HG03460 (cell line): Measurements from ENCODE around the gene PTGIS.

Experiments
- ATAC-seq: cut with Tn5 transposase; IDR thresholded peaks from one replicate; pipeline ENCODE4 v1.9.1; 2021; ENCODE audit not compliant: unreplicated experiment

Gene PTGIS

DNA sequence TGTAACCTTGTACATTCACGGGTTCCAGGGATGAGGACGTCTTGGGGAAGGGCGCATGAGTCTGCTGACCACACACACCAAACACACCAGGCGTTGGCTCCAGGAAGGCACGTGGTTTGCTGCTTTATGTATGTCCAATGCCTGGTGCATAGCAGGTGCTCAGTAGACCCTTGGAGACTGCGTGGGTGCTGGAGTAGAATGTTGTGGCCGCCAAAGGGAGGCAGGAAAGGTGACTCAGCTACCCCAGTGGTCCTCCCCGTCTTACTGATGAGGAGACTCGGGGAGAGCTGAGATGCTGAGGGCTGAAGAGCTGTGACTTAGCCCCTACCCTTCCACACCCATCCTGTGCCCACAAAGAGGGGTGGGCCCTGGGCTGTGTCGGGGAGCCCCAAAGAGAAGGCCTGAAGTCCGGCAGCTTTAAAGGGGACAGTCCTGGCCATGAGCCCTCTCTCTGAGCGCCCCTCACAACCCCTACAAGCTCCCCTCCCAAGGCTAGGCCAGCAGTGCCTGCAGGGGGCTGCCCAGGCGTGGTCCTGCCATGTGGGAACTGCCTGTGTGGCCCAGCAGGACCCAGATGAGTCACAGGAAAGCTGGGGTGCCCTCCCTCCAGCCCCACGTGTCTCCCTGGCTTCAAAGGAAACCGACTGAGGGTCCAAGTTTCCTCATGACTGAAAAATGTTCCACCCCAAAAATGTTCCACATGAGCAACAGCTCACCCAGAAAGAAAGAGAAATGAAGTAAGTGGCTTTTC, 28.0 kb upstream of the PTGIS start:
- ATAC-seq = no peak

DNA sequence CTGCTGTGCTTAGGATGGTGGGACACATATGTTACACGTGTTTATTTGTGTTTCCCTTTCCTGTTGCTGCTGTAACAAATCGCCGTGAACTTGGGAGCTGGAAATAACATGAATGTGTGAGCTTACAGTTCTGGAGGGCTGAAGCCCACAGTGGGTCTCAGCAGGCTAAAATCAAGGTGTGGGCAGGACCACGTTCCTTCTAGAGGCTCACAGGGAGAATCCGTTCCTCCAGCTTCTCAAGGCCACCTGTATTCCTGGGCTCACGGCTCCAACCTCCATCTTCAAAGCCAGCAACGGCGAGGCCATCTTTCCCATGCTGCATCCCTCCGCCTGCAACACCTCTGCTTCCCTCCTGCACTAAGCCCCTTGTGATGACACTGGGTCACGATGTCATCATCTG, 27.4 kb upstream of the PTGIS start:
- ATAC-seq = no peak

- no peak for ATAC-seq
Measured at GRCh38 chr20:49594931-49595315, 27.0 kb upstream of the PTGIS start.

- ATAC-seq = no peak
Measured at GRCh38 chr20:49594143-49594930, 26.4 kb upstream of the PTGIS start.

GRCh38 chr20:49593466-49594142, 25.7 kb upstream of the PTGIS start:
- no peak for ATAC-seq

DNA sequence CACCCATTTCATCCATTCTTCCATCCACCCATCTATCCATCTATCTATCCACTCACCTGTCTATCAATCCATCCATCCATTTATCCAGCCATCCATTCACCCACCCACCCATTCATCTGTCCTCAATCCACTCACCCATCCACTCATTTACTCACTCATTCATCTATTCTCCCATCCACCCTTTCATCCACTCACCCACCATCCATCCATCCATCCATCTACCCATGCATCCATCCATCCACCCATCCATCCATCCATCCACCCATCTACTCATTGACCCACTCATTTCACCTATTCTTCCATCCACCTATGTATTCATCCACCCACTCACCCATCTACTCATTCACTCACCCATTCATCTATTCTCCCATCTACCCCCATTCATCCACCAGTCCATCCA, 24.2 kb upstream of the PTGIS start:
- ATAC-seq = no peak

DNA sequence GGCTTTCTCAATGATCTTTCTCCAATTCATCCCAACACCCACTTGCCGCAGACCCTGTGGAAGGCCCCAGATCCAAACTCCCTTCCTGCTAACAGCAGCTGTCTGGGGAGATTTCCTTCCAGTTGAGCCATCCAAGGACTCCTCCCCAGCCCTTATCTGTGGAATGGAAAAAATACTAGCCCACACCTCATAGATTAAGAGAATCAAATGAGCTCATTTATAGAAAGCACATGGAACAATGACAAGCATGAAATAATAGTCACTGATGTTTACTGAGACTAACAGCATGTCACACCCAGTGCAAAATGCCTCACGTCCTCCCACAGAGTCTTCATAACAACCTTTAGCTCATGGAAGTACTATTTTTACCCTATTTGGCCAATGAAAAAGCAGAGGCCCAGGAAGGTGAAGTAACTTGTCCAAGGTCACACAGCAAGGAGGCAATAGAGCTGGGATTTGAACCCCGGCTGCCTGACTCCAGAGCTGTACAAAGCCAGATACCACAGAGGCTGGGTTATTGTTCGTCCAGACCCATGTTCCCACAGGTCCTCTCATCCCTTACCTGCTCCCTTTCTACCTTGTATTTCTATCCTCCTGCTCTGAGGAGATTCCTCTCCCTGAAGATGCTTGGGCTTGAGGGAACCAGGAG, 23.4 kb upstream of the PTGIS start:
- ATAC-seq = no peak

DNA sequence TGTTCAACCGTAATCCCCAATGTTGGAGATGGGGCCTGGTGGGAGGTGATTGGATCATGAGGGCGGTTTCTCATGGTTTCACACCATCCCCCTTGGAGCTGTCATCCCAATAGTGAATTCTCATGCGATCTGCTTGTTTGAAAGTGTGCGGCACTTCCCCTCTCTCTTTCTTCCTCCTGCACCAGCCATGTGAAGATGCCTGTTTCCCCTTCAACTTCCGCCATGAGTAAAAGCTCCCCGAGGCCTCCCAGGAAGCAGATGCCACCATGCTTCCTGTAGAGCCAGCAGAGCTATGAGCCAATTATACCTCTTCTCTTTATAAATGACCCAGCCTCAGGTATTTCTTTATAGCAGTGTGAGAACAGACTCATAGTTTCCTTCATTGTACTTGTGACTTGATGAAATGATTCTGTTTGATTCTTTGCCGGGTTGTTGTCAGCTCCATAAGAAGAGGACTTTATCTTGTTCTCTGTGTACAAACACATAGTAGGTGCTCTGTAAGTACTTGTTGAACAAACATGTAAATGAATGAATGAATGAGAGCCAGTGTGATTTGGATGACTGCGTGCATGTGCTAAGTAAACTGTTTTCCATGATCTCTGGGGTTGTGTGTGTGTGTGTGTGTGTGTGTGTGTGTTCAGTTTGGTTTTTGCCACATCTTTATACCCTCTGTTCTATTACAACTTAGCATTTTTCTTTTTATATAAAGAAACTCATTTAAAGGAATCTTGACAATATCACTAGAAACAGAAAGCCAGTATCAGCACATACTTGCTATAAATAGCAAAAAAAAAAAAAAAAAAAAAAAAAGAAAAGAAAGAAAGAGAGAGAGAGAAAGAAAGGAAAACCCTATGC, 22.5 kb upstream of the PTGIS start:
- ATAC-seq = no peak

GRCh38 chr20:49589747-49590146, 21.8 kb upstream of the PTGIS start:
- ATAC-seq = no peak

DNA sequence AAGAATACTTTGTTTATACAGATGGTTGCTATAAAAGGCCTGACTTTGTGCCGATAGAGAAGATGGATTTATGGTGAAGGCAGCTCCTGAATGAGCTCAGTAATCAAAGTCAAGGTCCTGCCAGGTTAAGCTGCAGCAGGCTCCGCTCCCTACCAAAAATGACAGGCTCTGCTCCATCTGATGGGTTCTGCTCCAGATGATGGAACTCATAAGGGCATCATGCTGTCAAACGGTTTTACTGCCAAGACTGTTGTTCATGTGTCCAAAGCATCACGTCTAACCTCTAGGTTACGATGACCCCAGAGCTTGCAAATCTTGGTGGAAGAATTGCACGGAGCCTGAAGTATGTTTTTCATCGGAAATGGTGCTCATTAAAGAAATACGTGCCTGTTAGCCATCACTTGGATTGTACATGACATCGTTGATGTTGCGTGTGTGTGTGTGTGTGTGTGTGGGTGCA, 19.2 kb upstream of the PTGIS start:
- no peak for ATAC-seq

GRCh38 chr20:49585585-49586245, 17.8 kb upstream of the PTGIS start:
- ATAC-seq = no peak

- no peak for ATAC-seq
Measured at GRCh38 chr20:49584418-49585382, 16.8 kb upstream of the PTGIS start.

DNA sequence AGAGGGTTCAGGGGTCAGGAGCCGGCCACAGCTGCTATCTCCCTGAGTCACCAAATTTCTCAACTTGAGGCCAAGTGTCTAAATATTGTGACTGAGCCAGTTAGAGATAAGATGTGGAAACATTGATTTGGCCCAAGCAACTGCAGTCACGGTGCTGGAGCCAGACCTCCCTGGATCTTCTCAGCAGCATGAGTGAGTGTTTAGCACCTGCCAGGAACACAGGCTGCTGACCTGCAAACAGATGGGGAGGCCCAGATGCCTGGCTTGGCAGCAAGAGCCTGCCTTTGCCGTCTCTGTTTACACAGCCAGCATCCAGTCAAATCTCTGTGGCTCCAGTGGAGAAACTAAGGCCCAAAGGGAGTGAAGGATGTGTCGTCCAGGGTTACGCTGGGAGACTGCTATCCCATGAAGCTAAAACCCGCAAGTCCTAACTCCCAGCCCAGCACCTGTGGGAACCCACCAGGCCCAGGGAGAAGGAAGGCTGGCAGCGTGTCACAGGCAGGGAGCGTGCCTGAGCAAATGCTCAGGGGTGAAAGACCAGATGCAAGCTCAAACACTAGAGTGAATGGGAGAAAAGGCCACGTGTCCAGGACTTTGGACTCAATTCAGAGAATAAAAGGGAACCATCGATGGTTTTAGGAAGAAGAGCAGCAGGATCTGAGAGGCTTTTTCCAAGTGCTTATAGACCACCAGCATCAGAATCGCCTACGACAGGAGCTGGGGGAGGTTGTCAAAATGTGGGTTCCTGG, 15.9 kb upstream of the PTGIS start:
- no peak for ATAC-seq

DNA sequence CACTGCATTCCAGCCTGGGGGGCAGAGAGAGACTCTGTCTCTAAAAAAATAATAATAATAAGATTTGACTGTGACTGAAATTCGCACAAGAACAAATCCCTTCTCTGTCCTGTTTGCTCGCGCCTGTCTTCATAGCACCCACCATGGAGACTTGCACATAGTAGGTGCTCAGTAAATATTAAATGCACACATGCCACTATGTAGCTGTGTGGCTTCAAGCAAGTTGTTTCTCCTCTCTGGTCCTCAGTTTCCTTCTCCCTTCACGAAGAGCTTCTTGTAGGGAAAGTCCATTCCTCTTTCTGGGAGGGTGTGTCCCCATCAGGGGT, 15.4 kb upstream of the PTGIS start:
- ATAC-seq = no peak

- ATAC-seq = no peak
Measured at GRCh38 chr20:49582413-49583334, 14.7 kb upstream of the PTGIS start.

GRCh38 chr20:49581482-49581881, 13.5 kb upstream of the PTGIS start:
- ATAC-seq = no peak

- no peak for ATAC-seq
Measured at GRCh38 chr20:49580813-49581174, 12.9 kb upstream of the PTGIS start.
